IMR-90 (cell line): ENCODE measurements around the gene CD70.
"Not testable (repeated sequence)": the region's sequence is repeated elsewhere in the genome, so short reads cannot be mapped to it uniquely, and the experiment has no call there.

ENCODE experiments used
- CEBPB ChIP-seq: IDR thresholded peaks from 2 replicates; pipeline ENCODE4 v1.6.1; 2012; ENCODE audit warnings: low read depth, low read length, improper control_type of control experiment
- ELK1 ChIP-seq: fragments of 150-350 bp; IDR thresholded peaks from 2 replicates; pipeline ENCODE4 v1.6.1; 2016; ENCODE audit warnings: low read depth, mild to moderate bottlenecking, low read length, moderate library complexity, borderline replicate concordance
- FOS ChIP-seq: fragments of 150-350 bp; IDR thresholded peaks from 2 replicates; pipeline ENCODE4 v1.6.1; 2016; ENCODE audit warnings: low read depth, low read length
- MAZ ChIP-seq: IDR thresholded peaks from 2 replicates; pipeline ENCODE4 v1.6.1; 2012; ENCODE audit warnings: low read depth, mild to moderate bottlenecking, low read length, improper control_type of control experiment, moderate library complexity, borderline replicate concordance
- POLR2A ChIP-seq: IDR thresholded peaks from 2 replicates; pipeline ENCODE4 v1.6.1; 2012; ENCODE audit warnings: mild to moderate bottlenecking, low read depth, low read length
- RAD21 ChIP-seq: IDR thresholded peaks from 2 replicates; pipeline ENCODE4 v1.6.1; 2012; ENCODE audit warnings: low read length, improper control_type of control experiment
- SMC3 ChIP-seq: fragments of 150-350 bp; IDR thresholded peaks from 2 replicates; pipeline ENCODE4 v1.6.1; 2016; ENCODE audit warnings: low read depth, mild to moderate bottlenecking, antibody characterized with exemption, low read length, moderate library complexity
- TF ChIP-seq, protein P1 (sequence below): conservative IDR thresholded peaks from 2 replicates; pipeline ENCODE4 v1.5.1; 2012; ENCODE audit warnings: mild to moderate bottlenecking, low read depth, low read length, improper control_type of control experiment

DNA sequence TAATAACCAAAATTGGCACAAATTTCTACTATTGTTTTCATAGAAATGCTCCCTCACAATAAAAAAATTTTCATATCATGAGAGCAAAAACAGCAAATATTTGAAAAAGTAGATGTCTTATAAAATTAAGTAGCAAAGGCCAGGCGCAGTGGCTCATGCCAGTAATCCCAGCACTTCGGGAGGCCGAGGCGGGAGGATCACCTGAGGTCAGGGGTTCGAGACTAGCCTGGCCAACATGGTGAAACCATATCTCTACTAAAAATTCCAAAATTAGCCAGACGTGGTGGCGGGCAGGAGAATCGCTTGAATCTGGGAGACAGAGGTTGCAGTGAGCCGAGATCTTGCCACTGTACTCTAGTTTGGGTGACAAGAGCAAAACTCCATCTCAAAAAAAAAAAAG, 17.2 kb upstream of the CD70 start:
- TF ChIP-seq, protein P1, sequence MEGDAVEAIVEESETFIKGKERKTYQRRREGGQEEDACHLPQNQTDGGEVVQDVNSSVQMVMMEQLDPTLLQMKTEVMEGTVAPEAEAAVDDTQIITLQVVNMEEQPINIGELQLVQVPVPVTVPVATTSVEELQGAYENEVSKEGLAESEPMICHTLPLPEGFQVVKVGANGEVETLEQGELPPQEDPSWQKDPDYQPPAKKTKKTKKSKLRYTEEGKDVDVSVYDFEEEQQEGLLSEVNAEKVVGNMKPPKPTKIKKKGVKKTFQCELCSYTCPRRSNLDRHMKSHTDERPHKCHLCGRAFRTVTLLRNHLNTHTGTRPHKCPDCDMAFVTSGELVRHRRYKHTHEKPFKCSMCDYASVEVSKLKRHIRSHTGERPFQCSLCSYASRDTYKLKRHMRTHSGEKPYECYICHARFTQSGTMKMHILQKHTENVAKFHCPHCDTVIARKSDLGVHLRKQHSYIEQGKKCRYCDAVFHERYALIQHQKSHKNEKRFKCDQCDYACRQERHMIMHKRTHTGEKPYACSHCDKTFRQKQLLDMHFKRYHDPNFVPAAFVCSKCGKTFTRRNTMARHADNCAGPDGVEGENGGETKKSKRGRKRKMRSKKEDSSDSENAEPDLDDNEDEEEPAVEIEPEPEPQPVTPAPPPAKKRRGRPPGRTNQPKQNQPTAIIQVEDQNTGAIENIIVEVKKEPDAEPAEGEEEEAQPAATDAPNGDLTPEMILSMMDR = not testable (repeated sequence)
- not testable (repeated sequence) for TF ChIP-seq CEBPB, MAZ, POLR2A, ELK1, RAD21, SMC3, FOS
